Measurements from ENCODE around the gene CCDC102A. TPM values are rescaled to one million over a fixed set of nuclear protein-coding genes. Genes with fewer than 3 reads are reported as not detected.

The CCDC102A gene
- total and polyA plus RNA-seq, 2 donors (not counting 3 experiments of a cell fraction or from before 2014, with no cell fraction given) = 7.8 to 12.2 TPM

DNA sequence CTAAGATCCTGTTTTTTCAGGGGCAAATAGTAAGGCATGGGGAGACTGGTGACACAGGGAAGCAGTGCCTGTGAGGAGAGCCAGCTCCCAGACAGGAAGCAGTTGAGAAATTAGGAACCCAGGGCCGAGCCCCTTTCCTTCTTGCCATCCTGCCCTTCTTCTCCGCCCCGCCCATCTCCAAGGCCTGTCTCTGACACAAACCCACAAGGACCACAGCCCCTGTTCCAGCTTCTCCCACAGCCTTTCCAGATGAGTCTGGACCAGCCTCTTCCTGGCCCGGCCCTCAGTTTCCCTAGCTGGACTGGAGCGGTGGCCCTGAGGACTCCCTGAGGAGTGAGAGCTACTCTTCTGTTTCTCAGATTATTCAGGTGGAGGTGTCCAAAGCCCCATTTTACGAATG lies 9.9 kb downstream of the CCDC102A start:
- TF ChIP-seq, protein P1, sequence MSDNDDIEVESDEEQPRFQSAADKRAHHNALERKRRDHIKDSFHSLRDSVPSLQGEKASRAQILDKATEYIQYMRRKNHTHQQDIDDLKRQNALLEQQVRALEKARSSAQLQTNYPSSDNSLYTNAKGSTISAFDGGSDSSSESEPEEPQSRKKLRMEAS (IDR thresholded peaks at IDR 0.05; ENCODE audit: insufficient read depth, insufficient read length) = no peak
- TF ChIP-seq JUN (IDR thresholded peaks at IDR 0.05; ENCODE audit: borderline replicate concordance, insufficient read depth, insufficient read length, low read depth) (no peak), POLR2AphosphoS5 (IDR thresholded peaks at IDR 0.05; ENCODE audit: insufficient read depth, low read depth, low read length) (no peak), POLR2A (IDR thresholded peaks at IDR 0.05; ENCODE audit: low read depth, low read length) (no peak), GATA2 (IDR thresholded peaks at IDR 0.05; ENCODE audit: insufficient read depth, insufficient read length, low read depth, low read length) (no peak), EZH2 (IDR thresholded peaks at IDR 0.05; ENCODE audit: borderline replicate concordance, low read depth, low read length, severe bottlenecking) (no peak), FOS (IDR thresholded peaks at IDR 0.05; ENCODE audit: borderline replicate concordance, insufficient read depth, low read length) (no peak)
- TF ChIP-seq, protein P2, sequence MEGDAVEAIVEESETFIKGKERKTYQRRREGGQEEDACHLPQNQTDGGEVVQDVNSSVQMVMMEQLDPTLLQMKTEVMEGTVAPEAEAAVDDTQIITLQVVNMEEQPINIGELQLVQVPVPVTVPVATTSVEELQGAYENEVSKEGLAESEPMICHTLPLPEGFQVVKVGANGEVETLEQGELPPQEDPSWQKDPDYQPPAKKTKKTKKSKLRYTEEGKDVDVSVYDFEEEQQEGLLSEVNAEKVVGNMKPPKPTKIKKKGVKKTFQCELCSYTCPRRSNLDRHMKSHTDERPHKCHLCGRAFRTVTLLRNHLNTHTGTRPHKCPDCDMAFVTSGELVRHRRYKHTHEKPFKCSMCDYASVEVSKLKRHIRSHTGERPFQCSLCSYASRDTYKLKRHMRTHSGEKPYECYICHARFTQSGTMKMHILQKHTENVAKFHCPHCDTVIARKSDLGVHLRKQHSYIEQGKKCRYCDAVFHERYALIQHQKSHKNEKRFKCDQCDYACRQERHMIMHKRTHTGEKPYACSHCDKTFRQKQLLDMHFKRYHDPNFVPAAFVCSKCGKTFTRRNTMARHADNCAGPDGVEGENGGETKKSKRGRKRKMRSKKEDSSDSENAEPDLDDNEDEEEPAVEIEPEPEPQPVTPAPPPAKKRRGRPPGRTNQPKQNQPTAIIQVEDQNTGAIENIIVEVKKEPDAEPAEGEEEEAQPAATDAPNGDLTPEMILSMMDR (IDR thresholded peaks at IDR 0.05; ENCODE audit: extremely low read depth in 1 of 2, insufficient read depth in 1 of 2, low read depth in 1 of 2, low read length in 2 of 2) = no peak
- no peak for DNase-seq (ENCODE audit: low read depth, low spot score)
- intact Hi-C loops (cut with micrococcal nuclease) = no loop called here

More for the DNA sequence above, 9.9 kb downstream of the CCDC102A start:
- no peaks in the 10 kb centered on the region for H3K9me1 ChIP-seq (replicated peaks; ENCODE audit: control insufficient read depth, extremely low read depth, insufficient read depth, low read length)
- ChIA-PET POLR2A (no interaction called here), CTCF (interaction anchor here (0.7 kb wide), 1 partner anchor 21 kb away, joined by 3 read pairs; no protein-coding TSS in a partner anchor)
- H3K27ac ChIP-seq (ENCODE audit: insufficient read depth, low read depth, low read length) = no peak overlapping the region
- no peaks in the 10 kb centered on the region for H3K79me2 ChIP-seq (ENCODE audit: control insufficient read depth, insufficient read depth, low read length)
- FAIRE-seq = no peak
- H2AFZ ChIP-seq (ENCODE audit: low read depth, low read length) = no peak overlapping the region
- H3K4me3 ChIP-seq (replicated peaks in 1 of 3; ENCODE audit: insufficient read depth in 1 of 3, low read depth in 1 of 3, low read length in 3 of 3) = no peak overlapping the region
- BruUV-seq (replicated peaks) = no TSS peak
- H3K4me2 ChIP-seq (ENCODE audit: insufficient read depth, low read length) = no peak overlapping the region
- H3K4me1 ChIP-seq (ENCODE audit: control insufficient read depth, extremely low read depth, insufficient read depth, low read length) = peaks cover 14% of the 10 kb centered on the region
- H3K36me3 ChIP-seq (ENCODE audit: control insufficient read depth in 2 of 2, extremely low read depth in 1 of 2, insufficient read depth in 2 of 2, low read length in 2 of 2) = no peaks in the 10 kb centered on the region
- no peaks in the 10 kb centered on the region for H4K20me1 ChIP-seq (replicated peaks; ENCODE audit: control insufficient read depth, extremely low read depth, insufficient read depth, low read length)
- H3K9ac ChIP-seq (replicated peaks; ENCODE audit: extremely low read depth, insufficient read depth, low read length) = no peak overlapping the region
- dilution Hi-C loops (cut with MboI; ENCODE audit: extremely low pct_ligation_motif_present, low sequenced_read_pairs) = no loop called here
- no peaks in the 10 kb centered on the region for H3K9me3 ChIP-seq (replicated peaks; ENCODE audit: control insufficient read depth, insufficient read depth, low read length)
- H3K27me3 ChIP-seq (ENCODE audit: control insufficient read depth in 2 of 2, insufficient read depth in 2 of 2, low read length in 2 of 2) = no peaks in the 10 kb centered on the region

All from endothelial cell of umbilical vein (primary cell).